Posterior cingulate gyrus (tissue), 11 donors: ENCODE results near the gene COLEC11.
A peak's percentile ranks its signal among the peaks of the same experiment; 100 is the strongest.
"Not testable (repeated sequence)": the region's sequence is repeated elsewhere in the genome, so short reads cannot be mapped to it uniquely, and the experiment has no call there.

Experiments used
- DNase-seq, 10 donors: peaks; one replicate each; pipeline versions ENCODE4 v3.0.0 to v3.0.0-alpha.2; 2020 to 2021; ENCODE audit warnings: mixed read lengths in 3 of 10
- intact Hi-C: fragments of 100-400 bp; cut with DNase I; formaldehyde crosslinking; loops from one replicate; pipeline ENCODE4 v1.15.1; 2023

The COLEC11 gene

DNA sequence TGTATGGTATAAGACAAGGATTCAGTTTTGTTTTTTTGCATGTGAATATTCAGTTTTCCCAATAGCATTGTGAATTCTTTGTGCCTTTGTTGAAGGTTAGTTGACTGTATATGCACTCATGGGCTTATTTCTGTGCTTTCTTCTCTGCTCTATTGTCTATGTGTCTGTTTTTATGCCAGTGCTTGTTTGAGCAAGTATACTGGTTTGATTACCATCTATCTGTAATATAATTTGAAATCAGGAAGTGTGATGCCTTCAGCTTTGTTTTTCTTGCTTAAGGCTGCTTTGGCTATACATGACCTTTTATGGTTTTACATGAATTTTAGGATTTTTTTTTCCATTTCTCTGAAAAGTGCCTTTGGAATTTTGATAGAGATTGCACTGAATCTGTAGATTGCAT, 23.5 kb downstream of the COLEC11 start:
- intact Hi-C loops, result no loop called here
- no peak for DNase-seq

GRCh38 chr2:3619033-3619432, 24.1 kb downstream of the COLEC11 start:
- intact Hi-C loops, result no loop called here
- no peak for DNase-seq

GRCh38 chr2:3619661-3620060, 24.7 kb downstream of the COLEC11 start:
- intact Hi-C loops, DNase-seq: not testable (repeated sequence)

GRCh38 chr2:3620834-3621233, 25.9 kb downstream of the COLEC11 start:
- no peak for DNase-seq
- intact Hi-C loops, result no loop called here

- intact Hi-C loops, result no loop called here
- DNase-seq, result no peak
Observed at GRCh38 chr2:3622967-3623366, 28.1 kb downstream of the COLEC11 start.

- DNase-seq, result peak in 1 of 10 donors; percentile 14
- intact Hi-C loops, result no loop called here
Observed at GRCh38 chr2:3624059-3624794, 29.3 kb downstream of the COLEC11 start.

DNA sequence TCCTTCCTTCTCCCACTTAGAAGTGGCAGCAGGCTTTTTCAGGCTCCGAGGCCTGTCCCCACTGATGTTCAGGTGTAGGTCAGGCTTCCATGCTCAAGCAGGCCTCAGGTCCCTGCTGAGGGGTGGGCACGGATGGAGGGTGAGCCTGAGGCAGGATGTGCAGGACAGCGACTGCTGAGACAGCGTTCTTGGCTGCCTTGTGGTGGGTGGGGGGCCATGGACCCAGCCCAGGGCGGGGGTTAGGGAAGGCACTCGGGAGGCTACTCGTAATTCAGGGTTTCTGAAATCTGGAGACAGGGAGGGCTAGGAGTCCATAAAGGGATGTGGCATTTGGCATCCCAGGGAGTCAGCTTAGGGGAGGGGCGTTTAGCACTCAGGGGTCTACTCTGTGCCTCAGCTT, 30.3 kb downstream of the COLEC11 start:
- intact Hi-C loops, result no loop called here
- peak in 3 of 10 donors; percentile 16 to 60 (median 55) for DNase-seq

DNA sequence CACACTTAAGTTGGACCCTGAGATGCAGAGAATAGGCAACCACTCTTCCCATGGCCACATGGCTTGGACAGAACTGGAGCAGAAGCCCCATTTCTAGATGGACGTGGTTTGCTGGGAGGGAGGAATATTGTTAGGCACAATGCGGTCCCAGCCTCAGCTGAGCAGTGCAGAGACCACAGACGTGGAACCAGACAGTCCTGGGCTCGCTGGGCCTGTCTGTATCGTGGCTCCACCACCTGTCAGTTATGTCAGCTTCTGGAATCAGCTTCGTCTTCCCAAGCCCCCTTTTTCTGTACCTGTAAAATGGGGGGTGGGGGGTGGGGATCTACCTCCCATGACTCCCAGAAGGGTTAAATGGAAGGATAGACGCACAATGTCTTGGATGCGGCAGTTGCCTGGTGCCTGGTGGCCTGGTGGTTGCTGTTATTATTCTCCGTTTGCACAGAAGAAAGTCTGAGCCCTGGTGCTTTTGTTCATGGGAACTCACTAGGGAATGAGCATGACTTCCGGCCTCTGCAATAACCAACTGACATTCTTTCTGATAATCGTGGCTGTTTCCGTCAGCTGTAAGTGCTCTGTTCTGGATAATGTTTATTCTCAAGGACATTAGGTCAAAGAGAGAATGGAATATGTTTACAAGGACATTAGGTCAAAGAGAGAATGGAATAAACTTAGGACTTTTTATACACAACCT, 31.4 kb downstream of the COLEC11 start:
- intact Hi-C loops, result no loop called here
- DNase-seq, result peak in 2 of 10 donors; percentile 19 to 27

- intact Hi-C loops, result no loop called here
- peak in 4 of 10 donors; percentile 7 to 72 (median 39) for DNase-seq
Observed at GRCh38 chr2:3626812-3627499, 32.0 kb downstream of the COLEC11 start.

GRCh38 chr2:3627500-3628100, 32.7 kb downstream of the COLEC11 start:
- intact Hi-C loops, result no loop called here
- DNase-seq, result peak in 3 of 10 donors; percentile 15 to 47 (median 37)

DNA sequence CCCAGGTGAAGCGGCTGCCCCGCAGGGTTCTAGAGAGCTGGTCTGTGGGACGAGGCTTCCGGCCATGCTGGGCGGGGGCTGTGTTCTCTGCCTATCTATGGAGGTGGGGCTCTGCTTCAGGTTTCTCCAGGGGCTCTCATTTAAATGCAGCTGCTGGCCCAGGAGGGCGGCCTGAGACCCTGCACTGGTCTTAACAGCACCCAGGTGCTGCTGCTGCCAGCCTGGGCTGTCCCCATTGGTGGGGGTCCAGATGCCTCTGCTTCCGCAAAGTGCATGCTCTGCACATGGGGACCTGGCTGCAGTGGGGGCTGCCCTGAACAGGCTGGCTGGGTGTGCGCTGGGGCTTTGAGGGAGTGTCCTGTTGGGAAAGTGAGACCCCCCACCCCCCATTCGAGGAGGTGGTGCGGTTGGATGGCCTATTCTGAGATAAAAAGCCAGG, 33.3 kb downstream of the COLEC11 start:
- intact Hi-C loops, result no loop called here
- peak in 3 of 10 donors; percentile 9 to 73 (median 55) for DNase-seq

DNA sequence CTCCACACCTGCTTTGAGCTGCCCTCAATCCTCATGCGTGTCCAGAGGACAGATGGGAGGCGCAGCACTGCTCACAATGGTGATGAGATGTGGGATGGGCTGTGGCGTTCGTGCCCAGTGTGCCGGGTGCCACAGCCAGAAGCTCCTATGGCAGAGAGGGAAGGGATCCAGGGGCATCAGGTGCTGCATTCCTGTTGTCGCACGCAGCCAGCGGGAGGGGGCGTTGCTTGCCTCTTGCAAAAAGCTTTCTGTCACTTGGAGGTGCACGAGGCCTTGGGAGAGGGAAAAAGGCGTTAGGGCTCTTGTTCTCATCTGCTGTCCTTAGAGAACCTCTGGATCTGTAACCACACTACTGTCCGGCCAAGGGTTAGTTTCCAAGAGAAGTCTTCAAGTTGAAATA, 33.9 kb downstream of the COLEC11 start:
- intact Hi-C loops, result no loop called here
- DNase-seq, result peak in 2 of 10 donors; percentile 84

GRCh38 chr2:3630631-3631030, 35.7 kb downstream of the COLEC11 start:
- intact Hi-C loops, result no loop called here
- no peak for DNase-seq

DNA sequence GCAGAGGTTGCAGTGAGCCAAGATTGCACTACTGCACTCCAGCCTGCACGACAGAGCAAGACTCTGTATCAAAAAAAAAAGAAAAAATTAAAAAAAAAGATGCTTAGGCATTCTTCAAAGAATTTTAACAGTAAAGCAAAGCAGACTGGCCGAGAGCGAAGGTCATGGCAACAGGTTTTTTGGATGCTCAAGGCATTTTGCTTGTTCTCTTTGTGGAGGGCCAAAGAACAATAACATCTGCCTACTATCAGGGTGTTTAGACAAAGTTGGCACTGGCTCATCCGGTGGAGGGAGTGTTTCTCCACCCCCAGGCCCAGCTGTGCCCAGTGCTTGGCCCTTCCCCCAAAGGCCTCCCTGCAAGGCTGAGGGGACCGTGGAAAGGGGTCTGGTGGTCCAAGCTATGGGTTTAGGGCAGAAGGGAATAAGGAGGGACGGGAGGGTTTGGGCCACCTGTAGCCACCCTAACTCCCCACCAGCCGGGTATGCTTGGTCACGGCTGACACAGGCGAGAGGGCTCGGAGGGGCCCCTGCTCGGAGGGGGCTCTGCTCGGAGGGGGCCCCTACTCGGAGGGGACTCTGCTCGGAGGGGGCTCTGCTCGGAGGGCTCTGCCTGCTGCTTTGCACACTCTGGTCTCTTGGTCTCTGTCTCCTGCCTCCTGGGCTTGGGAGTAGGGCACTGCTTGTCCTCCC, 36.4 kb downstream of the COLEC11 start:
- peak in 3 of 10 donors; percentile 19 to 64 (median 50) for DNase-seq
- intact Hi-C loops, result no loop called here

- intact Hi-C loops, result no loop called here
- peak in 3 of 10 donors; percentile 21 to 76 (median 68) for DNase-seq
Observed at GRCh38 chr2:3631851-3632659, 37.1 kb downstream of the COLEC11 start.

GRCh38 chr2:3633089-3633981, 38.4 kb downstream of the COLEC11 start:
- intact Hi-C loops, result no loop called here
- peak in 3 of 10 donors; percentile 19 to 78 (median 72) for DNase-seq

DNA sequence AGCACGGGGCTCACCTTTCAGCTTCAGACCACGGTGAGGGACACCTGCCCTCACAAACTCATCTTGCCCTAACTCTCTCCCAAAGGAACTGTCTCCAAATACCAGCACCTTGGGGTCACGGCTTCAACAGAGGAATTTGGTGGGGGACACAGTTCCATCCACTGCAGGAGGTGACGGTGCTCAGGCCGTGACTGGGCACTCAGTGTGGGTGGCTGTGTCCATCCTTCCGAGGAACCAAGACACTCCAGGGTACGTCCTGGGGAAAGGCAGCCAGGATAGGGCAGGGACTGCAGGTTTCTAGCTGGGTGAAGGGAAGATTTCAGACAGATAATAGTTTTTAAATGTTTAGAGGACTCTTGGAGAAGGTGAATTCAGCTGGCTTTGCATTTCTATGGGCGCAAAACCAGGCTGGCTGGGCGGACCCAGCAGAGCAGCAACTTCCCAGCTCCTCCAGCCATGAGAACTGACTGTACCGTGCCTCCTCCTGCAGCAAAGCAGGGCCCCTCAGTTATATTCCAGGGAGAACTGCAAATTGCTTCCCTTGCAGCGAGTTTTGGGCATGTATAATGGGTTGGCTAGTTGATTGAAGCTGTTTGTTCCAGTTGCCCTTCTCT, 39.2 kb downstream of the COLEC11 start:
- intact Hi-C loops, result no loop called here
- DNase-seq, result peak in 3 of 10 donors; percentile 20 to 77 (median 62)

- intact Hi-C loops, result no loop called here
- DNase-seq, result peak in 4 of 10 donors; percentile 6 to 77 (median 48)
Observed at GRCh38 chr2:3634596-3635121, 39.7 kb downstream of the COLEC11 start.
